ENCODE measurements around the gene NRXN3. TPM values are rescaled to one million over a fixed set of nuclear protein-coding genes. Genes with fewer than 3 reads are reported as not detected.
A peak's percentile ranks its signal among the peaks of the same experiment; 100 is the strongest.

Gene NRXN3
- total RNA-seq, 6 experiments from 2014 or later: 0.07 to 0.28 (median 0.11) TPM; not detected in 2

DNA sequence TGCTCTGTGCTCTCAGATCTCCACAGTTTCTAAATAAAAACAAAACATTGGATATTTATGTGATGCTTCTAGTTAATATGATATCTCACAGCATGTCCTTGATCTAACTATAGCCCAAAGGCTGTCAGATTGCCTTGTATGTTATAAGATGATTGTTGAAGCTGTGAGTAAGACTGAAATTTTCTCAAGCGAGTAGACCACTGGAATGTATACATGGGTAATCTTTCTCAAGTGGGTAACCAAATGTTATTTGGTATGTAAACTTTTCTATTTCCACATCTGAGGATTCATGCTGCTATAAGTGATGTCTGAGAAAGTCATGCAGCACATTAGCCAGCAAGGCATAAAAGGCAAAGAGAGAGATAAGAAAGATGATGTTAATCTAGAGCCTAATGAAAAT is 886.7 kb downstream of the NRXN3 start:
- Mint-ChIP-seq H3K9me3 (0 out of 2 replicates have a peak, but pooled peaks cover 5% of the 10 kb centered on the region), H3K27me3 (ENCODE audit: insufficient read depth) (peaks cover 16% of the 10 kb centered on the region), H3K27ac (no peak overlapping the region), H3K4me3 (0 out of 2 replicates have a peak overlapping the region, but pooled peaks have one; percentile 51), H3K4me1 (ENCODE audit: low read depth) (peaks cover 20% of the 10 kb centered on the region), H3K36me3 (ENCODE audit: low read depth) (peaks cover 4% of the 10 kb centered on the region)
- TF ChIP-seq, protein P1, sequence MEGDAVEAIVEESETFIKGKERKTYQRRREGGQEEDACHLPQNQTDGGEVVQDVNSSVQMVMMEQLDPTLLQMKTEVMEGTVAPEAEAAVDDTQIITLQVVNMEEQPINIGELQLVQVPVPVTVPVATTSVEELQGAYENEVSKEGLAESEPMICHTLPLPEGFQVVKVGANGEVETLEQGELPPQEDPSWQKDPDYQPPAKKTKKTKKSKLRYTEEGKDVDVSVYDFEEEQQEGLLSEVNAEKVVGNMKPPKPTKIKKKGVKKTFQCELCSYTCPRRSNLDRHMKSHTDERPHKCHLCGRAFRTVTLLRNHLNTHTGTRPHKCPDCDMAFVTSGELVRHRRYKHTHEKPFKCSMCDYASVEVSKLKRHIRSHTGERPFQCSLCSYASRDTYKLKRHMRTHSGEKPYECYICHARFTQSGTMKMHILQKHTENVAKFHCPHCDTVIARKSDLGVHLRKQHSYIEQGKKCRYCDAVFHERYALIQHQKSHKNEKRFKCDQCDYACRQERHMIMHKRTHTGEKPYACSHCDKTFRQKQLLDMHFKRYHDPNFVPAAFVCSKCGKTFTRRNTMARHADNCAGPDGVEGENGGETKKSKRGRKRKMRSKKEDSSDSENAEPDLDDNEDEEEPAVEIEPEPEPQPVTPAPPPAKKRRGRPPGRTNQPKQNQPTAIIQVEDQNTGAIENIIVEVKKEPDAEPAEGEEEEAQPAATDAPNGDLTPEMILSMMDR (IDR thresholded peaks at IDR 0.05): no peak
- peak; percentile 43 for DNase-seq

DNA sequence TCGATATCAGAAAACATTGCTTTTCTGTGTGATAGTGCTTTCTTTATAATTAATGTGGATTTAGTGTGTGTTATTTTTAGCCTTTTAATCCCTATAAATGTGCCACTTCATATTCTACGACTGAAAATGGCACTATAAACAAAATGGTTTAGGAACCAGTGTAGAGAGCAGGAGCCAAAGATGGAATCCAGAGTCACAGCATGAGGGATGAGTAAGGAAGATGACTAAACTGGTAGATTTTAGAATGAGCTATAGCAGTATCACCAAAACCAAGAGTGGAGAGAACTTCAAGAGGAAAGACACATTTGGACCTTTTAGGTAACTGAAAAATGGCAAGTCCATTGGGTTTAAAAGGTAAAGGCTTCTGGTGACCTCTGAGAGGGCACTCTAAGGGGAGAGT is 887.2 kb downstream of the NRXN3 start:
- no peak for DNase-seq
- H3K27ac Mint-ChIP-seq: no peak overlapping the region
- peaks cover 20% of the 10 kb centered on the region for H3K4me1 Mint-ChIP-seq (ENCODE audit: low read depth)
- H3K4me3 Mint-ChIP-seq: peak overlapping the region; percentile 51
- H3K27me3 Mint-ChIP-seq (ENCODE audit: insufficient read depth): peaks cover 18% of the 10 kb centered on the region
- TF ChIP-seq, protein P1 (IDR thresholded peaks at IDR 0.05): no peak
- 0 out of 2 replicates have a peak, but pooled peaks cover 5% of the 10 kb centered on the region for H3K9me3 Mint-ChIP-seq
- H3K36me3 Mint-ChIP-seq (ENCODE audit: low read depth): peaks cover 4% of the 10 kb centered on the region

DNA sequence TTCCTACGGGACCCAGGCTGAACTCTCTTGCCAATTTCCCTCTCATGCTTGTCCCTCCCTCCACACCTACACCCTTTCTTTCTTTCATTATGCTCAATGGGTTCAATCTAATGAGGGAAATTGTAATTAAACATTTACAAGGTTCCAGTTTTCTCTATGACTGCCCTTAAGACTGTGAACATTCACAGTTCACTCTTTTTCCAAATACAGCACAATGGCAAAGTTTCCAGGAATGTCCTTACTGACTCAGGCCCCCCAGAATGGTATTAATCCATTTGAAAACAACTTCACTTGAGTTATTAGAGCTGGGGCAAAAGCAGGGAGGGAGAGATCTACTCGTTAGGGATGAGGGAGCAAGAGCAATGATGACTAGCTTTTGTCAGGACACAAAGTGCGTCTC is 892.1 kb downstream of the NRXN3 start:
- H3K27ac Mint-ChIP-seq: no peak overlapping the region
- peaks cover 21% of the 10 kb centered on the region for H3K27me3 Mint-ChIP-seq (ENCODE audit: insufficient read depth)
- TF ChIP-seq, protein P1 (IDR thresholded peaks at IDR 0.05): no peak
- peaks cover 4% of the 10 kb centered on the region for H3K36me3 Mint-ChIP-seq (ENCODE audit: low read depth)
- H3K9me3 Mint-ChIP-seq: 0 out of 2 replicates have a peak, but pooled peaks cover 5% of the 10 kb centered on the region
- peaks cover 10% of the 10 kb centered on the region for H3K4me1 Mint-ChIP-seq (ENCODE audit: low read depth)
- no peak for DNase-seq
- H3K4me3 Mint-ChIP-seq: no peak overlapping the region

DNA sequence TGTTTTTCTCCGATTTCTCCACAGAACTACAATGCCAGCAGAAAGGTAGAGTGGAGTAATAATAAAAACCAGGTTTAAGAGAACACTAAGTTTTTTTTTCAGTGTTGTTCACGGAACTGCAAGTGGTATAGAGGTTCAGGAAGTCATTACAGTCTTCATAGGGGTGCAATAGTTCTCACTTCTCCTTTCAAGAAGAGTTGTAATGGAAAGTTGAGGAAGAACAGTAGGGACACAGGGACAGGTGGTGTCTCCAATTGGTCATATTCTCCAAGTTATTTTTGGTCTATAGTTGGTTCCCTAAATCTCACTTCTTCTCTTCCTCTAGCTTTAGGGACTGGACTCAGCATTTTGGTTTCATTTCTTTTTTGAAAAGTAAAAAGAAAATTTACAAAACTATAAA is 894.0 kb downstream of the NRXN3 start:
- Mint-ChIP-seq H3K4me1 (ENCODE audit: low read depth) (no peaks in the 10 kb centered on the region), H3K36me3 (ENCODE audit: low read depth) (no peaks in the 10 kb centered on the region), H3K4me3 (no peak overlapping the region), H3K9me3 (no peaks in the 10 kb centered on the region), H3K27ac (no peak overlapping the region), H3K27me3 (ENCODE audit: insufficient read depth) (peaks cover 23% of the 10 kb centered on the region)
- DNase-seq: no peak
- TF ChIP-seq, protein P1 (IDR thresholded peaks at IDR 0.05): no peak

DNA sequence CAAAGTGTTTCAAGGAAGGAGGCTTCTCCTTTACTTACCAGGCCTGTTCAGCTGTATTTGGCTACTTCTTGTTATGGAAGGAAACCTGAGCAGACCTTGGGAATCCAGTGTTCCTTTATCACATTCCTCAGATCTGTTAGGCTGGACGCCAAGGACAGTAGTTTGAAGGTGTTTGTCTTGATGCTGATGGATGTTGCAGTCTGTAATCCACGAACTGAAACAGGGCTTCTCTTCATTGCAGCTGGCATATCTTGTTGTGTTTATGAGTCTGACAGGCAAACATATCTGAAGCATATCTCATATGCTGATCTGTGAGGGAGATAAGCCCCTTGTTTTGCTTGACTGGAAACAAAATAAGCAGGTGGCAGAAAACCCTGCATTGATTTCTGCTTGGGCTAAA is 904.3 kb downstream of the NRXN3 start:
- Mint-ChIP-seq H3K27ac (no peak overlapping the region), H3K4me3 (no peak overlapping the region), H3K36me3 (ENCODE audit: low read depth) (no peaks in the 10 kb centered on the region), H3K27me3 (ENCODE audit: insufficient read depth) (peaks cover 10% of the 10 kb centered on the region), H3K4me1 (ENCODE audit: low read depth) (no peaks in the 10 kb centered on the region), H3K9me3 (no peaks in the 10 kb centered on the region)
- TF ChIP-seq, protein P1 (IDR thresholded peaks at IDR 0.05): no peak
- DNase-seq: no peak

DNA sequence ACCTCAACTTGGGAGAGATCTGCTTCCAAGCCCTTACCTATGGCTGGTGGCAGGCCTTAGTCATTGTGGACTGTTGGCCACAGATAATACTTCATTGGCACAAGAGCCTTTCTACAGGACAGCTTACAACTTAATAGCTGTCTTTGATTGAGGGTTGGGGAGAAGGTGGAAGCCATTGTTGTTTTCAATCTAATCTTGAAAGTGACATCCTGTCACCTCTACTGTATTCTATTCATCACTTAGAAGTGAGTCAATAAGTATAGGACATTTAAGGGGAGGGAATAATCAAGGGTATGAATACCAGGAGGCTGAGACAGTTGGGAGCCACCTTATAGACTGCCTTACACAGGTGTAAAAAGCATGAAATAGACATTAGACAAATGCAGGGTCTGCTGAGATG is 906.3 kb downstream of the NRXN3 start:
- no peak overlapping the region for H3K4me3 Mint-ChIP-seq
- peaks cover 6% of the 10 kb centered on the region; the same call in 1 of the 2 replicates for H3K27me3 Mint-ChIP-seq (ENCODE audit: insufficient read depth)
- DNase-seq: no peak
- no peaks in the 10 kb centered on the region for H3K4me1 Mint-ChIP-seq (ENCODE audit: low read depth)
- TF ChIP-seq, protein P1 (IDR thresholded peaks at IDR 0.05): no peak
- no peaks in the 10 kb centered on the region for H3K36me3 Mint-ChIP-seq (ENCODE audit: low read depth)
- no peaks in the 10 kb centered on the region for H3K9me3 Mint-ChIP-seq
- no peak overlapping the region for H3K27ac Mint-ChIP-seq
